Neural progenitor cell (in vitro differentiated cells): ENCODE measurements around the gene CLDN6. TPM values are rescaled to one million over a fixed set of nuclear protein-coding genes. Genes with fewer than 3 reads are reported as not detected.

Experiments
- DNase-seq: peaks from one replicate; pipeline ENCODE4 v3.0.0-alpha.2; 2016; ENCODE audit warnings: low spot score
- H2AFZ ChIP-seq: fragments of 200-600 bp; sonication (generic); replicated peaks from 2 replicates; pipeline ENCODE4 v1.6.1; 2016; ENCODE audit warnings: antibody characterized with exemption
- H3F3A ChIP-seq: fragments of 200-600 bp; sonication (generic); 2 replicates; pipeline ENCODE4 v1.6.1; 2016; ENCODE audit warnings: antibody characterized with exemption, low read depth
- H3K27ac ChIP-seq: fragments of 200-600 bp; sonication (generic); 2 replicates; pipeline ENCODE4 v1.5.1; 2016; ENCODE audit warnings: mild to moderate bottlenecking
- H3K27me3 ChIP-seq: fragments of 200-600 bp; sonication (generic); 2 replicates; pipeline ENCODE4 v1.6.1; 2016; ENCODE audit warnings: mild to moderate bottlenecking, moderate library complexity
- H3K36me3 ChIP-seq: fragments of 200-600 bp; sonication (generic); 2 replicates; pipeline ENCODE4 v1.5.1; 2016
- H3K4me1 ChIP-seq: fragments of 200-600 bp; sonication (generic); 2 replicates; pipeline ENCODE4 v1.6.1; 2016; ENCODE audit warnings: mixed run types
- H3K4me2 ChIP-seq: fragments of 200-600 bp; sonication (generic); 2 replicates; pipeline ENCODE4 v1.6.1; 2016
- H3K4me3 ChIP-seq: fragments of 200-600 bp; sonication (generic); 2 replicates; pipeline ENCODE4 v1.5.1; 2016
- H3K79me2 ChIP-seq: fragments of 200-600 bp; sonication (generic); 2 replicates; pipeline ENCODE4 v1.6.1; 2016; ENCODE audit warnings: low read depth
- H3K9ac ChIP-seq: fragments of 200-600 bp; sonication (generic); 2 replicates; pipeline ENCODE4 v1.6.1; 2016
- H3K9me3 ChIP-seq: fragments of 200-600 bp; sonication (generic); 2 replicates; pipeline ENCODE4 v1.5.1; 2016; ENCODE audit warnings: low read depth
- H4K20me1 ChIP-seq: fragments of 200-600 bp; sonication (generic); 2 replicates; pipeline ENCODE4 v1.6.1; 2016; ENCODE audit warnings: low read depth
- H3K27ac Mint-ChIP-seq: 3 replicates; pipeline ENCODE4 v1.8.0; 2021; ENCODE audit warnings: mixed read lengths
- H3K27me3 Mint-ChIP-seq: 2 replicates; pipeline ENCODE4 v1.8.0; 2022; ENCODE audit warnings: low read depth, mild to moderate bottlenecking, inconsistent platforms, moderate library complexity, mixed read lengths; ENCODE audit not compliant: insufficient read depth
- H3K36me3 Mint-ChIP-seq: 3 replicates; pipeline ENCODE4 v1.8.0; 2021; ENCODE audit warnings: mixed read lengths
- H3K4me1 Mint-ChIP-seq: 3 replicates; pipeline ENCODE4 v1.8.0; 2021; ENCODE audit warnings: mixed read lengths
- H3K4me3 Mint-ChIP-seq: 3 replicates; pipeline ENCODE4 v1.8.0; 2021; ENCODE audit warnings: mild to moderate bottlenecking, moderate library complexity, mixed read lengths
- H3K9me3 Mint-ChIP-seq: 3 replicates; pipeline ENCODE4 v1.8.0; 2020; ENCODE audit warnings: mixed read lengths
- EZH2 ChIP-seq: fragments of 200-600 bp; sonication (generic); IDR thresholded peaks from 2 replicates; pipeline ENCODE4 v1.6.1; 2017; ENCODE audit warnings: antibody characterized with exemption, mild to moderate bottlenecking, moderate library complexity
- EZH2phosphoT487 ChIP-seq: fragments of 200-600 bp; sonication (generic); IDR thresholded peaks from 2 replicates; pipeline ENCODE4 v1.6.1; 2017; ENCODE audit warnings: antibody characterized with exemption
- total RNA-seq: library from RNA; depleted of rRNA; stranded (reverse); fragments of >200 nt; gene quantifications from 2 replicates; pipeline ENCODE4 v1.2.3, GENCODE V29; 2015; ENCODE audit warnings: low replicate concordance
- TF ChIP-seq, protein P1 (sequence below): fragments of 200-600 bp; sonication (generic); IDR thresholded peaks from 2 replicates; pipeline ENCODE4 v1.5.1; 2017; ENCODE audit warnings: antibody characterized with exemption, mild to moderate bottlenecking

The CLDN6 gene
- total RNA-seq, 1 donor from 2014 or later = 31.6 TPM

DNA sequence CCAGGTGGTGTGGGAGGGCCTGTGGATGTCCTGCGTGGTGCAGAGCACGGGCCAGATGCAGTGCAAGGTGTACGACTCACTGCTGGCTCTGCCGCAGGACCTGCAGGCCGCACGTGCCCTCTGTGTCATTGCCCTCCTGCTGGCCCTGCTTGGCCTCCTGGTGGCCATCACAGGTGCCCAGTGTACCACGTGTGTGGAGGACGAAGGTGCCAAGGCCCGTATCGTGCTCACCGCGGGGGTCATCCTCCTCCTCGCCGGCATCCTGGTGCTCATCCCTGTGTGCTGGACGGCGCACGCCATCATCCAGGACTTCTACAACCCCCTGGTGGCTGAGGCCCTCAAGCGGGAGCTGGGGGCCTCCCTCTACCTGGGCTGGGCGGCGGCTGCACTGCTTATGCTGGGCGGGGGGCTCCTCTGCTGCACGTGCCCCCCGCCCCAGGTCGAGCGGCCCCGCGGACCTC lies 4.5 kb downstream of the CLDN6 start:
- H3K27ac Mint-ChIP-seq = no peak overlapping the region
- H3K4me1 Mint-ChIP-seq = peaks cover 36% of the 10 kb centered on the region
- H3K27me3 ChIP-seq = peaks cover 58% of the 10 kb centered on the region
- no peaks in the 10 kb centered on the region for H3K36me3 ChIP-seq
- H3K27me3 Mint-ChIP-seq = peaks cover 23% of the 10 kb centered on the region
- H2AFZ ChIP-seq = no peak overlapping the region
- no peaks in the 10 kb centered on the region for H3K9me3 Mint-ChIP-seq
- H3K79me2 ChIP-seq = peaks cover 22% of the 10 kb centered on the region
- peaks cover 28% of the 10 kb centered on the region for H3K4me1 ChIP-seq
- H3K9me3 ChIP-seq = no peaks in the 10 kb centered on the region
- H3K9ac ChIP-seq = no peak overlapping the region
- H3K4me3 Mint-ChIP-seq = no peak overlapping the region
- TF ChIP-seq, protein P1, sequence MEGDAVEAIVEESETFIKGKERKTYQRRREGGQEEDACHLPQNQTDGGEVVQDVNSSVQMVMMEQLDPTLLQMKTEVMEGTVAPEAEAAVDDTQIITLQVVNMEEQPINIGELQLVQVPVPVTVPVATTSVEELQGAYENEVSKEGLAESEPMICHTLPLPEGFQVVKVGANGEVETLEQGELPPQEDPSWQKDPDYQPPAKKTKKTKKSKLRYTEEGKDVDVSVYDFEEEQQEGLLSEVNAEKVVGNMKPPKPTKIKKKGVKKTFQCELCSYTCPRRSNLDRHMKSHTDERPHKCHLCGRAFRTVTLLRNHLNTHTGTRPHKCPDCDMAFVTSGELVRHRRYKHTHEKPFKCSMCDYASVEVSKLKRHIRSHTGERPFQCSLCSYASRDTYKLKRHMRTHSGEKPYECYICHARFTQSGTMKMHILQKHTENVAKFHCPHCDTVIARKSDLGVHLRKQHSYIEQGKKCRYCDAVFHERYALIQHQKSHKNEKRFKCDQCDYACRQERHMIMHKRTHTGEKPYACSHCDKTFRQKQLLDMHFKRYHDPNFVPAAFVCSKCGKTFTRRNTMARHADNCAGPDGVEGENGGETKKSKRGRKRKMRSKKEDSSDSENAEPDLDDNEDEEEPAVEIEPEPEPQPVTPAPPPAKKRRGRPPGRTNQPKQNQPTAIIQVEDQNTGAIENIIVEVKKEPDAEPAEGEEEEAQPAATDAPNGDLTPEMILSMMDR = no peak
- no peak for TF ChIP-seq EZH2
- TF ChIP-seq EZH2phosphoT487 = no peak
- no peak overlapping the region for H3K4me3 ChIP-seq
- peaks cover 2% of the 10 kb centered on the region for H3K36me3 Mint-ChIP-seq
- no peak overlapping the region for H3K4me2 ChIP-seq
- DNase-seq = no peak
- peaks cover 44% of the 10 kb centered on the region for H3F3A ChIP-seq
- H4K20me1 ChIP-seq = peaks cover 41% of the 10 kb centered on the region
- no peak overlapping the region for H3K27ac ChIP-seq

DNA sequence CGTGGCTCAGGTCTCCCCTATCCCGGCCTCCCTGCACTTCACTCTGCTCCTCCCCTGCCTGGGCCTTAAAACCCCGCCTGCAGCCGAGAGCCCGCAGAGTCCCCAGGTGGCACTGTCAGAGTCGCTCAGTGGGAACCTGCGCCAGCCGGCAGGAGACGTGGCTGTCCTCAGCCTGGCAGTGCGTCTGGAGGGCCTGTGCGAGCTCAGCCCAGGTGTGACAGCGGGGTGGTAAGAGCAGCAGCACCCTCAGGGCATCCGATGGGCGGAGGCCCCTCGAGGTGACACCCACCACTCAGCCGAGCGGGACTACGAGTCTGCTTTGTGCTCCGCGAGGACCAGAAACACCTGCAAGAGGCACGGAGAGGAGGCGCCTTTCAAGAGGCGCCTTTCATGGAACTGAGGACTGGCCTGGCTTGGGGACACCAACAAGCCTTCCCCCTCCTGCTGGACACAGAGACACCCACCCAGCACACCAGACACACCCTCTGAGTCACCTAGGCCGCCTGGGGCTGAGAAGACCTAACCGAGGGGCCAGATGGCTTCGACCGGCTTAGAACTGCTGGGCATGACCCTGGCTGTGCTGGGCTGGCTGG lies 5.1 kb downstream of the CLDN6 start, which contains the start of gene CLDN9:
TSS of gene CLDN9 (plus strand) at position 96 of the 593 bp plus-strand sequence. CDS start at position 536, 440 bp downstream.
- H3K4me1 Mint-ChIP-seq = peaks cover 37% of the 10 kb centered on the region
- Histone ChIP-seq H3F3A (peaks cover 46% of the 10 kb centered on the region), H3K36me3 (no peaks in the 10 kb centered on the region), H3K4me2 (peak within 1 kb of the TSS; percentile 74), H3K27ac (no peak within 1 kb of the TSS), H3K79me2 (peaks cover 21% of the 10 kb centered on the region), H3K9ac (no peak within 1 kb of the TSS), H2AFZ (no peak within 1 kb of the TSS), H3K4me1 (peaks cover 34% of the 10 kb centered on the region), H3K4me3 (peak within 1 kb of the TSS; percentile 26), H3K27me3 (peaks cover 64% of the 10 kb centered on the region), H3K9me3 (no peaks in the 10 kb centered on the region), H4K20me1 (peaks cover 41% of the 10 kb centered on the region)
- peak; percentile 58 for DNase-seq
- TF ChIP-seq, protein P1 = no peak
- peak; percentile 64 for TF ChIP-seq EZH2
- no peak for TF ChIP-seq EZH2phosphoT487
- peaks cover 2% of the 10 kb centered on the region for H3K36me3 Mint-ChIP-seq
- H3K9me3 Mint-ChIP-seq = no peaks in the 10 kb centered on the region
- peaks cover 26% of the 10 kb centered on the region for H3K27me3 Mint-ChIP-seq
- H3K27ac Mint-ChIP-seq = no peak within 1 kb of the TSS
- H3K4me3 Mint-ChIP-seq = peak within 1 kb of the TSS; percentile 75

DNA sequence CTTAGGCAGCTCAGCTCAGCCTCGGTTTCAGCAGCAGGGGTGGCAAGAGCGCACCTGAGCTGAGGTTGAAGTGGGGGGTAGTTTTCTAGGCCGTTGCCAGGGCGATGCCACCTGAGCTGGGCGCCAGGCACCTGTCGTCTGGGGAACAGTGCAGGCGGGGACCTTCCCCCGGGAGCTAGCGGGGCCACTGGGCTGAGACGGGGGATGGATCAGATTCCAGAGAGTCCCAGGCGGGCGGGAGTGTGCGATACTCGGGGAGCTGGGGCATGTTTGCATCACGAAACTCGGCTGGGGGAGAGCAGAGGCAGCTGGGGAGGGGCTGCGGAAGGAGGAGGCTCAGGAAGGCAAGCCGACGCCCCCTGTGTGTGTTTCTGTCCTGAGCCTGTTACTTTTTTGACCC lies 5.7 kb downstream of the CLDN6 start:
- peak overlapping the region; percentile 74 for H3K4me2 ChIP-seq
- peaks cover 39% of the 10 kb centered on the region for H3K4me1 Mint-ChIP-seq

DNA sequence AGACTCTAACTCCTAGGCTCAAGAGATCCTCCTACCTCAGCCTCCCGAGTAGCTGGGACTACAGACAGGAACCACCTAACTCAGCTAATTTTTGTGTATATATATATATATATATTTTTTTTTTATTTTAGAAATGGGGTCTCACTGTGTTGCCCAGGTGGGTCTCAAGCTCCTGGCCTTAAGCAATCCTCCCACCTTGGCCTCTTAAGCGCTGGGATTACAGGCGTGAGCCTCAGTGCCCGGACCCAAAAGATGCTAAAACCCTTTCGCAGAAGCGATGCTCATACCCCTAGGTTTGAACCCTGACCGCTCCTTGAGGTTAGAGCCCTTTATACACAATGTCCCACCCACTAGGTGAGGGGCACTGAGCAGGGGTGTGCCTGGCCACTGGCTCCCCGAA lies 7.5 kb downstream of the CLDN6 start:
- peaks cover 43% of the 10 kb centered on the region for H3K27me3 Mint-ChIP-seq
- H3K27ac ChIP-seq = no peak overlapping the region
- TF ChIP-seq EZH2 (no peak), EZH2phosphoT487 (no peak)
- TF ChIP-seq, protein P1 = no peak
- H3F3A ChIP-seq = peaks cover 44% of the 10 kb centered on the region
- no peaks in the 10 kb centered on the region for H3K9me3 ChIP-seq
- H3K9me3 Mint-ChIP-seq = no peaks in the 10 kb centered on the region
- no peaks in the 10 kb centered on the region for H3K79me2 ChIP-seq
- H4K20me1 ChIP-seq = peaks cover 28% of the 10 kb centered on the region
- H3K4me1 ChIP-seq = peaks cover 38% of the 10 kb centered on the region
- H3K9ac ChIP-seq = no peak overlapping the region
- H3K4me1 Mint-ChIP-seq = peaks cover 35% of the 10 kb centered on the region
- no peaks in the 10 kb centered on the region for H3K36me3 Mint-ChIP-seq
- peaks cover 80% of the 10 kb centered on the region for H3K27me3 ChIP-seq
- no peak overlapping the region for H2AFZ ChIP-seq
- no peak overlapping the region for H3K4me3 Mint-ChIP-seq
- H3K4me3 ChIP-seq = no peak overlapping the region
- no peak overlapping the region for H3K27ac Mint-ChIP-seq
- H3K36me3 ChIP-seq = no peaks in the 10 kb centered on the region
- H3K4me2 ChIP-seq = no peak overlapping the region
- DNase-seq = no peak

More for the DNA sequence above, 5.7 kb downstream of the CLDN6 start:
- Histone ChIP-seq H3K79me2 (peaks cover 14% of the 10 kb centered on the region), H3F3A (peaks cover 47% of the 10 kb centered on the region), H3K4me3 (peak overlapping the region; percentile 26), H3K36me3 (no peaks in the 10 kb centered on the region), H2AFZ (no peak overlapping the region), H3K27ac (no peak overlapping the region), H3K27me3 (peaks cover 66% of the 10 kb centered on the region), H3K9ac (no peak overlapping the region), H3K9me3 (no peaks in the 10 kb centered on the region), H4K20me1 (peaks cover 39% of the 10 kb centered on the region), H3K4me1 (peaks cover 39% of the 10 kb centered on the region)
- no peak for TF ChIP-seq EZH2
- Mint-ChIP-seq H3K36me3 (peaks cover 2% of the 10 kb centered on the region), H3K27ac (no peak overlapping the region), H3K27me3 (peaks cover 29% of the 10 kb centered on the region), H3K9me3 (no peaks in the 10 kb centered on the region), H3K4me3 (peak overlapping the region; percentile 75)
- DNase-seq = peak; percentile 43
